Measurements from ENCODE around the gene ZGPAT. TPM values are rescaled to one million over a fixed set of nuclear protein-coding genes. Genes with fewer than 3 reads are reported as not detected.

The ZGPAT gene
- total and polyA plus RNA-seq, 2 of the 4 experiments (the other 2 are of a cell fraction): 13.4 to 20.2 TPM

- TF ChIP-seq ELK1 (IDR thresholded peaks at IDR 0.05; ENCODE audit: borderline replicate concordance, low read depth, low read length): no peak
- no peak for TF ChIP-seq BHLHE40 (IDR thresholded peaks at IDR 0.05; ENCODE audit: low read depth, low read length)
These were observed 22.4 kb upstream of the ZGPAT start (continued) for GRCh38 chr20:63685269-63686026.

- no peak for TF ChIP-seq CEBPB (IDR thresholded peaks at IDR 0.05; ENCODE audit: low read depth, low read length)
- TF ChIP-seq NFE2L2 (IDR thresholded peaks at IDR 0.05; ENCODE audit: low read depth, low read length): no peak
- Histone ChIP-seq H3K9me3 (ENCODE audit: control insufficient read depth, insufficient read depth, low read length) (no peaks in the 10 kb centered on the region), H4K5ac (ENCODE audit: low read depth, low read length) (peak overlapping the region; percentile 94), H3K56ac (ENCODE audit: extremely low read depth, insufficient read depth, low read length) (no peak overlapping the region), H3K79me1 (ENCODE audit: low read depth in 1 of 2, low read length in 2 of 2) (peaks cover 10 to 41% of the 10 kb centered on the region in 2 experiments; a peak in 3 of 4 replicates), H3K4me1 (ENCODE audit: control insufficient read depth, insufficient read depth, low read length) (peaks cover 31% of the 10 kb centered on the region), H3K27ac (ENCODE audit: insufficient read depth, low read length) (peak overlapping the region; percentile 63), H2AK5ac (ENCODE audit: low read depth, low read length) (peak overlapping the region; percentile 99), H4K8ac (ENCODE audit: low read depth in 2 of 2, low read length in 2 of 2) (peak overlapping the region; percentile 83 to 98; a peak in 3 of 4 replicates), H2BK5ac (ENCODE audit: low read depth, low read length, poor library complexity, severe bottlenecking) (peak overlapping the region; percentile 96), H3K9me1 (ENCODE audit: insufficient read depth, low read length) (peaks cover 27% of the 10 kb centered on the region), H2AK9ac (replicated peaks; ENCODE audit: low read depth, low read length, poor library complexity) (peak overlapping the region; percentile 90), H3K14ac (replicated peaks; ENCODE audit: low read depth, low read length) (peak overlapping the region; percentile 73), H3K27me3 (ENCODE audit: control insufficient read depth, insufficient read depth, low read length) (no peaks in the 10 kb centered on the region), H3K36me3 (ENCODE audit: control insufficient read depth, insufficient read depth, low read length) (0 out of 2 replicates have a peak, but pooled peaks cover 3% of the 10 kb centered on the region), H2BK120ac (ENCODE audit: low read depth, low read length) (peak overlapping the region; percentile 95), H2AFZ (replicated peaks; ENCODE audit: low read length, poor library complexity) (peak overlapping the region; percentile 92), H3K4me3 (ENCODE audit: insufficient read depth, low read depth, low read length) (no peak overlapping the region), H3K4me2 (ENCODE audit: low read depth, low read length) (no peak overlapping the region), H2BK20ac (ENCODE audit: low read depth, low read length) (peak overlapping the region; percentile 82), H2BK15ac (ENCODE audit: low read depth, low read length) (peak overlapping the region; percentile 42; the same call in 1 of the 3 replicates), H4K91ac (ENCODE audit: insufficient read depth, low read depth, low read length) (peak overlapping the region; percentile 92), H3K4ac (ENCODE audit: low read depth, low read length) (peak overlapping the region; percentile 98), H3K18ac (ENCODE audit: low read depth, low read length) (peak overlapping the region; percentile 6), H3K23ac (ENCODE audit: low read depth, low read length) (peak overlapping the region; percentile 69; the same call in 1 of the 2 replicates), H3K9ac (ENCODE audit: low read depth, low read length) (no peak overlapping the region), H4K20me1 (ENCODE audit: insufficient read depth, low read length) (no peaks in the 10 kb centered on the region)
- POLR2A ChIA-PET (ENCODE audit: unreplicated experiment): no interaction called here
- CTCF ChIA-PET: no interaction called here
- 95% methylated on average over 14 of the region's 24 CpGs; no CpG with 5 or more reads in 1 of the 2 experiments for WGBS, 2 experiments (ENCODE audit: extremely low coverage in 2 of 2, insufficient read length in 1 of 2)
- ATAC-seq (ENCODE audit: low read depth) (no peak), DNase-seq (no peak)
- in situ Hi-C loops (cut with MboI; ENCODE audit: low sequenced_read_pairs) (no loop called here), intact Hi-C loops (cut with micrococcal nuclease) (no loop called here), dilution Hi-C loops (cut with HindIII; ENCODE audit: low sequenced_read_pairs, unreplicated experiment) (no loop called here)
- no TSS peak for BruUV-seq (replicated peaks)
These were observed 21.7 kb upstream of the ZGPAT start for GRCh38 chr20:63686094-63686491.

Measured in IMR-90 (cell line).